ENCODE data around the gene SLC16A3.

GRCh38 chr17:82198092-82198491 is 30.8 kb upstream of the SLC16A3 start:
- TF ChIP-seq POLR2AphosphoS5 (IDR thresholded peaks at IDR 0.05; ENCODE audit: low read depth, low read length) (no peak), TAF1 (IDR thresholded peaks at IDR 0.05; ENCODE audit: borderline replicate concordance, insufficient read depth, low read length) (no peak), SIN3A (IDR thresholded peaks at IDR 0.05; ENCODE audit: borderline replicate concordance, insufficient read depth, low read length) (no peak), REST (IDR thresholded peaks at IDR 0.05; ENCODE audit: insufficient read depth in 1 of 2, low read depth in 2 of 2, low read length in 2 of 2) (no peak), FOXP2 (optimal IDR thresholded peaks at IDR 0.05; ENCODE audit: borderline replicate concordance, extremely low read depth, extremely low read length, insufficient read depth) (no peak)

Data from PFSK-1 (cell line).